GM21529 (cell line): Measurements from ENCODE around the gene POLH.
"Not testable (repeated sequence)": the region's sequence is repeated elsewhere in the genome, so short reads cannot be mapped to it uniquely, and the experiment has no call there.

Source experiments
- ATAC-seq: cut with Tn5 transposase; IDR thresholded peaks from one replicate; pipeline ENCODE4 v1.9.1; 2021; ENCODE audit not compliant: unreplicated experiment

Gene POLH

DNA sequence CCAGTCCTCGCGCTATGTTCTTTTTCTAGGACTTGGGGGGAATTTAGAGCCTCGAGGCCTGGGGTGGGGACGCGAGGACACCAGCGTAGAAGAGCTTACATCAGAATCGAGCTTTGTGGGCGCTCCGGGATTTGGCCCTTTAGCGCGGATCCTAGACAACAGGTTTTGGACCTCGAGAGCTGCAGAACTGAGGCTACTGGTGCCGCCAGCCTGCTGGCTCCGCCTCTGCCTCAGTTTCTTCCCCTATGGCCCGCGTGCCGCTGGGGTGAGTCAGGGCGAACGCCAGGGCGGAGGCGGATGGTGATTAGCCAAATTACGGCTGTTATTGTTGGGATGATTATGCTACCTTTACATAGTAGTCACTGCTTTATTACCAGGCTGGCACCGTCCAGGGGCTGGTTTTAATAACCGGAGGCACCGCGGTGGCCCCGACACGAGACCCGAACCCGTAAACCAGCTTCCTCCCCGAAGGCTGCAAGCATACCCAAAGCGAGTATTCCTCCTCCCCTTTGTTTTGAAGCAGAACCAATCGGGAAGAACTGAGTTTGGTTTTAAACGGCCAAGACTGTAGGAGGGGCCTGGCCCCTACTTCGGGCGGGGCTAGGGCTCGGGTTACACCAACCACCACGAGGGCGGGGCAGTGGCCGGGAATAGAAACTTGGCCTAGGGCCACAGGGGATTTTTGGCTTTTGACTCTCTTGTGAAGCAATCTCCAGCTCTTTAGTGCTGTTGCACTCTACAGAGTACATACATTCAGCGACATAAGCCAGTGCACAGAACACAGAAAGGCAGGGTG, 53.7 kb downstream of the POLH start:
- ATAC-seq = peak; percentile 63

DNA sequence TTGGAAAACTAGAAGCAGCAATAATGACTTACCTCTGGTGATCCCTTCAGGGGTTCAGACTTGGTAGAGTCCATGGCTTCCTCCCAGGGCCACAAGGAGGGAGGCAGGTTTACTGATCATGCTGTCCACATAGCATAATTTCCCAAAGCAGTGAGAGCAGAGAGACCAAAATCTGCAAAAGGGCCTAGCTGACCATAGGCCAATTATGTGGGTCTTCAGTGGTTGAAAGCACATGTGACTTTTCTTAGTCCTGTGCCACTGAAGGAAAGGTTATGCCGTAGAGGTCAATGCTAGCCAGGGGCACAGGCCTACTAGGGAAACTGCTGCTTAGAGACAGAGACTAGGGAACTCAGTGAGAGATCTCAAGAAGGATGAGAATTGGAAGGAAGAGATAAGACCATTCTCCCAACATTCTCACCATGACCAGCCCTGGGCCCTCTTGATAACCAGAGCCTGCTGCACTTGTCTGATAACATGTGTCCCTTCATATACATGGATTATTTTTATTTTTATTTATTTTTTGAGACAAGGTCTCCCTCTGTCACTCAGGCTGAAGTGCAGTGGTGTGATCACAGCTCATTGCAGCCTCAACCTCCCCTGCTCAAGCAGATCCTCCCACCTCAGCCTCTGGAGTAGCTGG, 55.1 kb downstream of the POLH start:
- no peak for ATAC-seq

DNA sequence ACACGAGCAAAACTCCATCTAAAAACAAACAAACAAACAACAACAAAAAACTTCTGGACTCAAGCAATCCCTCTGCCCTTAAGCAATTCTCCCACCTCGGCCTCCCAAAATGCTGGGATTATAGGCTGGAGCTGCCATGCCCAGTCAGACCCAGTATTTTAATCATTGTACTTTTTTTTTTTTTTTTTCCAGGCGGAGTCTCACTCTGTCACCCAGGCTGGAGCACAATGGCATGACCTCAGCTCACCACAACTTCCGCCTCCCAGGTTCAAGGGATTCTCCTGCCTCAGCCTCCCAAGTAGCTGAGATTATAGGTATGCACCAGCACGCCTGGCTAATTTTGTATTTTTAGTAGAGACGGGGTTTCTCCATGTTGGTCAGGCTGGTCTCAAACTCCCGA, 57.0 kb downstream of the POLH start:
- ATAC-seq = not testable (repeated sequence)

DNA sequence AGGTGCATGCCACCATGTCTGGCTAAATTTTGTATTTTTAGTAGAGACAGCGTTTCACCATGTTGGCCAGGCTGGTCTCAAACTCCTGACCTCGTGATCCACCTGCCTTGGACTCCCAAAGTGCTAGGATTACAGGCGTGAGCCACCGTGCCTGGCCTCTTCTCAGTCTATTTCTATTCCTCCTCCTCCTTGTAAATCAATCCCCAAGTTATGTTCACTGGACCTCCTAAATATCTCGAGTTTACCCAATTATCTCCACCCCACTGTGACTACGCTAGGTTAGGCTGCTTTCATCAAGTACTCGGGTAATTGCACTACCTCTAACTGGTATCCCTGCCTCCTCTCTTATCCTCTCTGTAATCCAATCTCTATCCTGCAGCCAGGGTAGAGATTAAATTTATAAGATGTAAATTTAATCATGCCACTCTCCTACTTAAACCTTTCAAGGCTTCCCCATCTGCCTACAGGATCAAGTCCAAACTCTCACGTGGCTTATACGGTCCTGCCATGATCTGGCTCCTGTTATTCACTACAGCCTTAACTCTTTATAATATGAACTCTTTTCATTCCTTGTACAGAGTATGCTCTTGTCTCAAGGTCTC, 58.8 kb downstream of the POLH start:
- ATAC-seq = no peak

DNA sequence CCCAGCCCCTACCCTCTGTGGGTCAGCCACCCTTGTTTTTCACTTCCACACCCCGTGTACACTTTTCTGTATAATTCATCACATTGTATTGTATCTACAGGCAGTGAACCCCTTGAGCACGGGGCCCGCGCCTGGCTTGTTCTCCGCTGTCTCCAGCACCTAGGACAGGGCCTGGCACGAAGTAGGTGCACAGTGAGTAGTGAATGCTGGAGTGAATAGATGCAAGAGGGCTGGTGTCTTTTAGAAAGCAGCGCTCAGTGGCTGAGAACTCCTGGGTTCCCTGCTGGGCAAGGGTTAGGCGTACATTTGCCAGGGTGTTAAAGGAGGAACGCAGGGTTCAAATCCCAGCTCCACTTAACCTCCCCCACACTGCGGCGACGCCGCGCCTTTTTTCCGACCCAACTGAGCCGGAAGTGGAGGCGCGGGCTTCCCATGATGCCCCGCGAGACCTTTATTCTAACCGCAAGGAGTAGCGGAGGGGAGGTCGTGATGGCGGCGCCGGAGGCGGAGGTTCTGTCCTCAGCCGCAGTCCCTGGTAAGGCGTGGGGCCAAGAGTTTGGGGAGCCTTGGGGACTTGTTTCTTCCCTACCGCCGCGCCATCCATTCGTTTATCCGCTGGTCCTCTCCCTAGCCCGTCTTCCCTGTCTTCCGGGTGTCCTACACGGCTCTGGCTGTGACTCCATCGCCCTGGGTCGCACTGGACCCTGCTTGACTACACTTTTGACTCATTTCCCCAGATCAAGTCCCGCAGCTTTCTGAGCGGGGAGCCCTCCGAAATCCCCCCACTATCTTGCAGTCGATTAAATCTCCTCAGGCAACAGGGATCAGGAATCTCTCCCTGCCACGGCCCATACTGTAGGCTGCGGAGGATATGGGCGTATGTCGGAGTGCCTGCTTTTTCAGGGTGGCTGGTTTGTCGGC, 59.7 kb downstream of the POLH start, which contains the start of gene MAD2L1BP:
MAD2L1BP (plus strand) TSS at position 454 of the 921 bp plus-strand sequence; CDS start at position 490, 36 bp downstream.
- ATAC-seq = peak; percentile 78

DNA sequence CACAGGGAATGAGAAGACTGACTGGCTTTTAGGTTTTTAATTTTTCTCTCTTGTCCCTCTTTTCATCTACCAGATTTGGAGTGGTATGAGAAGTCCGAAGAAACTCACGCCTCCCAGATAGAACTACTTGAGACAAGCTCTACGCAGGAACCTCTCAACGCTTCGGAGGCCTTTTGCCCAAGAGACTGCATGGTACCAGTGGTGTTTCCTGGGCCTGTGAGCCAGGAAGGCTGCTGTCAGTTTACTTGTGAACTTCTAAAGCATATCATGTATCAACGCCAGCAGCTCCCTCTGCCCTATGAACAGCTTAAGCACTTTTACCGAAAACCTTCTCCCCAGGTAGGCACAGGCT, 60.3 kb downstream of the POLH start:
- ATAC-seq = peak; percentile 4

DNA sequence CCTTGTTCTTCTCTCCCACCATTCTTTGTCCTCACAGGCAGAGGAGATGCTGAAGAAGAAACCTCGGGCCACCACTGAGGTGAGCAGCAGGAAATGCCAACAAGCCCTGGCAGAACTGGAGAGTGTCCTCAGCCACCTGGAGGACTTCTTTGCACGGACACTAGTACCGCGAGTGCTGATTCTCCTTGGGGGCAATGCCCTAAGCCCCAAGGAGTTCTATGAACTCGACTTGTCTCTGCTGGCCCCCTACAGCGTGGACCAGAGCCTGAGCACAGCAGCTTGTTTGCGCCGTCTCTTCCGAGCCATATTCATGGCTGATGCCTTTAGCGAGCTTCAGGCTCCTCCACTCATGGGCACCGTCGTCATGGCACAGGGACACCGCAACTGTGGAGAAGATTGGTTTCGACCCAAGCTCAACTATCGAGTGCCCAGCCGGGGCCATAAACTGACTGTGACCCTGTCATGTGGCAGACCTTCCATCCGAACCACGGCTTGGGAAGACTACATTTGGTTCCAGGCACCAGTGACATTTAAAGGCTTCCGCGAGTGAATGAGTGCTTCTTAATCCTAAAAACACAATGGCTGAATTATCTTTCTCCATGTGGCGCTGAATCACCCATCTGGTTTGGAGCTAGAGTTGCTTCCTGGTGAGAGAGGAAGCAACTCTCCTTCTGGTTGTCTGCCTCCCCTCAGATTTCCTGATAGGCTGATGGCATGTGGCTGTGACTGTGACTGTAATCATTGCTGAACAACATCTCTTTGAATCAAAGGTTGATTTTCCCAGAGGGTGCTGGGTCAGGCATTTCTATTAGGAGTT, 64.2 kb downstream of the POLH start:
- no peak for ATAC-seq

DNA sequence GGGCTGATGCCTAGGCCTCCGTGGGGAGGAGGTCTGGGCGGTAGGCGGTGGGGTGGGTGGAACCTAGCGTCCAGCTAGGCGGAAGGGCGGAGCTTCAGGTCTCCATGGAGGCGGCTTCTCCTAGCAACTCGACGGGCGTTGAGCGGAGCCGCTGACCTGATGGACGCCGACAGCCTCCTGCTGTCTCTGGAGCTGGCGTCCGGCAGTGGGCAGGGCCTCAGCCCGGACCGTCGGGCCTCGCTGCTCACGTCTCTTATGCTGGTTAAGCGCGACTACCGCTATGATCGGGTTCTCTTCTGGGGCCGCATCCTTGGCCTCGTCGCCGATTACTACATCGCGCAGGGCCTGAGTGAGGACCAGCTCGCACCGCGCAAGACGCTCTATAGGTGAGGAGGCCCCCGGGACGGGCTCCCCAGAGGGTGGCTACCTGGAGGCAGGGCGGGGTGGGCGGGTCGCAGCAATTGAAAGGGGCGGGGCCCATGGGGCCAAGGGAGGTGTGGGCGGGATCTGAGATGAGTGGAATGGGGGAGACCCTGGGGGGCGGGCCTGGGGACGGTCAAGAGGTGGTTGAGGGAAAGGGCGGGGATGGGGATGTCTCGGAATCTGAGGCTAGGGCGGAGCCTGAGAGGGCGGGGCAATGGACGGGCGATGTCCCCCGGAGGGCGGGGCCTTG, 69.1 kb downstream of the POLH start, which contains the start of gene RSPH9:
RSPH9 (plus strand) TSS at position 97 of the 673 bp plus-strand sequence; CDS start at position 160, 63 bp downstream.
- peak; percentile 67 for ATAC-seq

DNA sequence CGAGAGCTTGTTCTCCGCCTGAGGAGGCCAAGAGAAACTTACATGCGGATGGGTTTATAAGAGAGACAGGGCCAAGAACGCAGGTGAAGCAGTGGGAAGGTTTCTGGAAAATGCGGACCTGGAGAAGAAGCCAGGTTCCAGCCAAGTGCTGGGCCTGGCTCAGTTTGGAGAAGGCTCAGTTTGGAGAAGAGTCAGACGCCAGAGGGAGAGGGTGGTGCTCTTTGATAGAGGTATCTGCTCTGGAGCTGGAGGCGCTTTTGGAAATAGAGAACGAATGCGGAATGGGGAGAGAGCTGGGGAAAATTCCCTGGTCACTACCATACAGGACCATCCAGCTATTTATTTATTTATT, 69.6 kb downstream of the POLH start:
- no peak for ATAC-seq

DNA sequence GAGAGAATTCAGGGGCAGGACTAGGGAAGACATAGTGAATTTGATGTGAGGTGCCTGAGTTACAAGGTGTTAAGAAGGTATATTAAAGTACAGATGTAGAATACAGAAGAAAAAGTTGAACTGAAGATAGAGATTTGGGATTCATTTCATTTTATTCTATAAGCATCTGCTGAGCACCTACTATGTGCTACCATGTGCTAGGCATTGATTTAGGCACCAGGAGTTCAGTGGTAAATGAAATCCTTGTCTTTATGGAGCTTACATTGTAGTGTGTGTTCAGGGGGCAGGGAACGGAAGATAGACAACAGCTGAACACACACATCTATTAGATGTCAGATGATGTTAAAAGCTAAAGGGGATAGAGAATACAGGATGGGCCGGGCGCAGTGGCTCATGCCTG, 71.6 kb downstream of the POLH start:
- ATAC-seq = no peak

DNA sequence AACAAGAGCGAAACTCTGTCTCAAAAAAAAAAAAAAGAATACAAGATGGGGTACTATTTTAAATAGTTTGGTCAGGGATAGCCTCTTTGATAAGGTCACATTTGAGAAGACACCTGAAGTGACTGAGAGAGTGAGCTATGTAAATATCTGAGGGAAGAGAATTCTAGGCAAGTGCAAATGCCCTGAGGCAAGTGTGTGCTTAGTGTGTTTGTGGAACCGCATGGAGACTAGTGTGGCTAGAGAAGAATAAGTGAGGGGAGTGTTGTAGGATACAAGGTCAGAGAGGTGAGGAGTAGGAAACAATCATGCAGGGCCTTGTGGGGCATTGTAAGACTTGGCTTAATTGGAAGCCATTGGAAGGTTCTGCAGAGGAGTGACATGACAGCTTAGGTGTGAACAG, 72.3 kb downstream of the POLH start:
- no peak for ATAC-seq

DNA sequence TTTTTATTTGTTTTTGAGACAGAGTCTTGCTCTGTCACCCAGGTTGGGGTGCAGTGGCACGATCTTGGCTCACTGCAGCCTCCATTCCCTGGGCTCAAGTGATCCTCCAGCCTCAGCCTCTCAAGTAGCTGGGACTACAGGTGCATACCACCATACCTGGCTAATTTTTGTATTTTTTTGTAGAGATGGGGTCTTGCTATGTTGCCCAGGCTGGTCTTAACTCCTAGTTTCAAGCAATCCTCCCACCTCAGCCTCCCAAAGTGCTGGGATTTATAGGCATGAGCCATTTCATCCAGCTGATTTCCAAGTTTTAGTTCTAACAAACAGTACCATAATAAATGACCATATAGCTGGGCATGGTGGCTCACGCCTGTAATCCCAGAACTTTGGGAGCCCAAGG, 76.8 kb downstream of the POLH start:
- ATAC-seq = not testable (repeated sequence)

DNA sequence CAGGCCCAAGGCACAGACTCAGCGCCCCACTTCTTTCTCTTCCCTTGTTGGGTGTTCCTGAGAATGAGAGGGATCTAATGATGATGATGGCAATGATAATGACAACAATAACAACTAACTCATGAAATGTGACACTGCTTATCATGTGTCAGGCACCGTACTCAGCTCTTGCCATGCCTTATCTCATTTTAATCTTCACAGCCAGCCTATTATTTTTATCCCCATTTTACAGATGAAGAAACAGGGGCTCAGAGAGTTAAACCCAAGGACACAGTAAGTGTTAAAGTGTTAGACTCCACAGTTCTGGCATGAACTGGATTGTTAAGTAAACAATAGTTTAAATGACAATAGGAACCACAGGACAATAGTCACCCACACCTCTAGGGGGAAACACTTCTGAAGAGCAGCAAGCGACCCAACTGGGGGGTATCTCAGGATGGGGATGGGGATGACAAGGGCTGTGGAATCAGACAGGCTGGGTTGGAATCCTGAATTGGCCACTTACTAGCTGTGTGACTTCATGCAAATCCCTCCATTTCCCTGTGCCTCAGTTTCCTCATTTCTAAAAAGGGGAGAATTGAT, 81.3 kb downstream of the POLH start:
- ATAC-seq = no peak

DNA sequence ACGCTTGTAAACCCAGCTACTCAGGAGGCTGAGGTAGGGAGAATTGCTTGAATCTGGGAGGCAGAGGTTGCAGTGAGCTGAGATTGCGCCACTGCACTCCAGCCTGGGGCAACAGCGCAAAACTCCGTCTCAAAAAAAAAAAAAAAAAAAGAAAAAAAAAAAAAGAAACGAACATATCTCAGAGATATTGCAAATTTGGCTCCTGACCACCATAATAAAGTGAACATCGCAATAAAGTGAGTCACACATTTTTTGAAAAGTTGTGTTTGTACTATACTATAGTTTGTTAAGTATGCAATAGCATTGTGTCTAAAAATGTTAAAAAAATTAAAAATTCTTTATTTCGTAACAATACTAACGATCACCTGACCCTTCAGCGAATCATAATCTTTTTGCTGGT, 82.2 kb downstream of the POLH start:
- ATAC-seq = no peak

DNA sequence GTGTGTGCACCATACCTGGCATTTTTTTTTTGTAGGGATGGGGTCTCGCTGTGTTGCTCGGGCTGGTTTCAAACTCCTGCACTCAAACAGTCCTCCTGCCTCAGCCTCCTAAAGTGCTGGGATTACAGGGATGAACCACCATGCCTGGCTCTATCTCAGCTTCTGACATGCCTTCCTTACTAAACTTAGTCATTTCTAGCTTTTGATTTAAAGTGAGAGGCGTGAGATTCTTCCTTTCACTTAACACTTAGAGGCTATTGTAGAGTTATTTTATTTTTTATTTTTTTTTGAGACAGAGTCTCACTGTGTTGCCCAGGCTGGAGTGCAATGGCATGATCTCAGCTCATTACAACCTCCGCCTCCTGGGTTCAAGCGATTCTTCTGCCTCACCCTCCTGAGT, 87.0 kb downstream of the POLH start:
- ATAC-seq = not testable (repeated sequence)
